ENCODE results near the gene FABP7.

Gene FABP7

DNA sequence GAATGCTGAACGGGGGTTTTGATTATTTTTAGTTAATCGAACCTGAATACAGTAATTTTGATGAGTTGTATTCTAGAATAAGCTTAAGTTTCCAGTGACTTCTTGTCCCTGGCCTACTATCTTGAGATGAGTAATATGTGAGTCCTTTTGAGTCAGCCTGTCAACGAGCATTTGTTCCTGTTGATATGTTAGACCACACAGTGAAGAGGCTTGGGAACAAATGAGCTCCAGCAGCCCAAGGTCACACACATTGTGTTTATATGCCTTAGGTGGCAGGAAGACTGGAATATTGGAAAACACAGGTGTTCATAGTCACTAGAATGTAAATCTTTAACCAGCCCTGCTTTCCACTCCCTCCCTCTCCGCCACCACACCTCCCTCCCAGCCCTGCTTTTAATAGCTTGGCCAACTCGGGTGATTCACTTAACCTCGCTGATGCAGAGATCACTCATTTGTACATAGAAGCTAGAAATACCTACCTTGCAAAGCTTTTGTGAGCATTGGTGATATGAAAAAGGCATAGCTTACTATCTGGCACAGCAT is 18.7 kb downstream of the FABP7 start:
- no peak for DNase-seq

DNA sequence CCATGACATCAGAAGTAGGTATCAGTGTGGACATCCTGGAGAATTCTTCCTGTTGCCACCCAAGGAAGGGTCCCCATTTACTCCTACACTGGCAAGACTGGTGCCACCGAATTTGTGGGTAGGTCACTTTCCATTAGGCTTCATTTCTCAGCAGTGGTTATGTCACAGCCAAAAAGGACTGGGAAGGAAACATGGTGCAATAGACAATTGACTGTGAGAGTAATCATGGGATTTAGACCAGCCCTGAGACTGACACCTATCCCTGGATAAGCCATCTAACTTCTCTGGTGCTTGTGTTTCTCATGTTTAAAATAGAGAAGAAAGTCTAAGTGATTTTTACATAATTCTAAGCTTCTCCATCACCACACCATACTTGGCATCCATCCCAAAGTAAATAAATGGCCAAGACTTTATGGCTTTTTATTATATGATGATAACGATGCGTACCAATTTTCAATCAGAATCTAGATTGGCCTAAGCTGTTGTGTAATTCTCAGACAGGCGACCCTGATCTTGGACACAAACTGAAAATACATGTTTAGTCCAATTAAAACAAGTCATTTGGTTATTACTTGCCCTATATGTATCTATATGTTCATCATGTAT is 19.7 kb downstream of the FABP7 start:
- DNase-seq = no peak

DNA sequence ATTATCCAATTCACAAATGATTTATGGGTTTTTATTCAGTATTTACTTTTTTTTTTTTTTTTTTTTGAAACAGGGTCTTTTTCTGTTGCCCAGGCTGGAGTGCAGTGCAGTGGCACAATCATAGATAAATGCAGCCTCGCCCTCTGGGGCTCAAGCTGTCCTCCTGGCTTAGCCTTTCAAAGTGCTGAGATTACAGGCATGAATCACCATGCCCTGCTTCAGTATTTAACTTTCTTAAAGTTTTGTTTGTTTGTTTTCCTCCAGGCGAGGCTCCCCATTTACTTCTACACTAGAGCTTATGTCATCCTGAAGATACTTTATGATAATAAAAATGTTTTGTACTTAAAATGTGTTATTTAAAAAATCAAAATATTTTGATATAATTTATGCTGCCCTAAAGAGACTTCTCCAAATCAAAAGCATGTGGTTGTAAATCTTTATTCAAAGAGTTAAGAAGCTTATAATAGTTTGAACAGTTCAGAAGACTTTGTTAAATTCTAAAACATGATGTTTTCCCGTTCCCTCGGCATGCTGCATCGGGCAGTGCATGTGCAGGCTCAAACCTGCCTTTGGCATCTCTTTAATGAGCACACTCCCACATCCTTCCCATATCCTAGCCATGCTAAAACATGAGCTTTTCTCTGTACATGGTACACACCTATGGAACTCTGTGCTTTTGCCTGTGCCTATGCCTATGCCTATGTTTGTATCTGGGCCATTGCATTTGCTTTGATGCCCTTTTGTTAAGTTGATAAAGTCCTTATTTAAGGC is 20.6 kb downstream of the FABP7 start:
- no peak for DNase-seq

DNA sequence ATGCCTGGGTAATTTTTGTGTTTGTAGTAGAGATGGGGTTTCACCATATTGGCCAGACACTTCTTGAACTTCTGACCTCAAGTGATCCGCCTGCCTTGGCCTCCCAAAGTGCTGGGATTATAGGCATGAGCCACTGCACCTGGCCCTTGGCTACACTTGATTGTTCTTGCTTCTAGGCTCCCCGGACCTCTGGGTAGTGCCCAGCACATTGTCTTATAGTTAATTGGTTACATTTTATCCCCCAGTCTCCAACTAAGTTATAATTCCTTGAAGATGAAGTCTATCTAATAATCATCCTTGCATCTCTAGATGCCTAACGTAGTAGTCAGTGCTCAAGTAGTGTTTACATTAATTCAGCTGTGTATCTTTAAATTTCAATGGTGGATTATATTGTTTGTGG is 21.4 kb downstream of the FABP7 start:
- no peak for DNase-seq

DNA sequence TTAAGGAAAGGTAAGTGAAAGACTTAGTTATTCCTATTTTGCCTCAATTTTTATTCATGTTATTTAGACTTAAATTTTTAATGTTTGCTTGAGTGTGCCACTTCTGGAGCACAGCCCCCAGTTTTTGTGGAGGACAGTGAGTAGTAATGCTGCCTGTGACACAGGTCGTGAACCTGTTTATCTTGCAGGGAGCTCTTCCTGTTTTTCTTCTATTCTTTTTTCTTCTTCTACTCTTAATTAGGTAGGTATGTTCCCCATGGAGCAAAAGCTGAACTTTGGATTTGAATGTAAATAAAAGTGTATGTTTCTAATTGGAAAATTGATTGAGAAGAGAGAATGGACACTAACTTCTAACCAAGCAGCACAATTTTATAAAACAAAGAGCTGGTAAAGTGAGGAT is 21.9 kb downstream of the FABP7 start:
- no peak for DNase-seq

DNA sequence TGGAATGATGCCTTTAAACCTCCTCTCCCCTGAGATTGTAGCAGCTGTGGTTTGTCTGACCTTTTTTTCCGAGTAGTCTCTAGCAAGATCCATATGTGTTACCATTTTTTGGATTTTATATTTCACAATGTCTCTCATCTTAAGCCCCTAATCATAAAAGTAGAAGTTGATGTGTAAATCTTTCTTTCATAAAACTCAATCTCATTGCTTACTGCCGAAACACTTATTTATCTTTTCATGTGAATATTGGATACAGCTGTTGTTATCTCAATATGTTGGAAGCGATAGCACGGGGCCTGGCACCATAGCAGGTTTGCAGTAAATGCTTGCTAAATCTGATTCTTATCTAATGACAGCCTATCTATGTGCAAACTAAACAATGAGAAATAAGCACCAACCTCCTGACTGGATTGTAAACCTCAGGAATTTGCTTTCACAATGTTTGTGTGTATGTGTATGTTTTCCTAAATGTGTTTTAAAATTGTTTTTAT is 23.7 kb downstream of the FABP7 start:
- no peak for DNase-seq

DNA sequence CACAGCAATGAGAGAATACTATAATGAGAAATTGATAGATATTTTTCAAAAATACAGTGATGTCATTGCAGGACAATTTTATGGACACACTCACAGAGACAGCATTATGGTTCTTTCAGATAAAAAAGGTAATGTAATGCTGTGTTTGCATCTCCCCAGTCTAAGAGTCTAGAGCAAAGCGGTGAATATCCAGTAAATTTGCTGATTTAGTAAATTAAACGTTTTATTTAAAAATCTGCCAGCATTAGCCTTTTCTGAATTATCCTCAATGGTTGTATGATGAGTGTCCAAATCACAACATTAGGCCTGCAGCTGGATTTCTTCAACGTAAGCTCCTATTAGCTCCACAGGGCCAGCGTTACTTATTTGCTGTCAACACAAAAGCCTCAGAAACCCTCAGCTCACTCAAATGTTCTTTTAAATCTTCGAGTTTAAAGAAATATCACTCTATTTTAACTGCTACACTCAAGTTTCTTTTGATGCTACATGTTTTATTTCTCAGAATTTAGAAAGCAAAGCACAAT is 25.5 kb downstream of the FABP7 start:
- no peak for DNase-seq

DNA sequence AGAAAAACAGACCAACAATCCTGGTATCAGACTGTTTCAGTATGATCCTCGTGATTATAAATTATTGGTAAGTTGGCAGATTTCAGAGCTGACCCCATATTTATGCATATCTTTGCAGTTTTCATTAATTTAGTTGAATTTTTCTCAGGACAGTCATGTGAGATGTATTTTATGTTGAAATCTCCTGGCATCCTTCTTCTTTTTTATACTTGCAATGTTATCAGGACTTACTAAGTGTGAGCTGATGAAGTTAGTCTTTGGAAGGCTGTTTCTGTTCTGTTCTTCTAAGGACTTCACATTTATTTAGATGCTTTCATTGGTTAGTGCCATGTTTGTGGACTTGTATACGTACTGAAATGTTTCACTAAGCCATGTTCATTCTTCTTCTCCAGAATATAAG is 26.8 kb downstream of the FABP7 start:
- no peak for DNase-seq

DNA sequence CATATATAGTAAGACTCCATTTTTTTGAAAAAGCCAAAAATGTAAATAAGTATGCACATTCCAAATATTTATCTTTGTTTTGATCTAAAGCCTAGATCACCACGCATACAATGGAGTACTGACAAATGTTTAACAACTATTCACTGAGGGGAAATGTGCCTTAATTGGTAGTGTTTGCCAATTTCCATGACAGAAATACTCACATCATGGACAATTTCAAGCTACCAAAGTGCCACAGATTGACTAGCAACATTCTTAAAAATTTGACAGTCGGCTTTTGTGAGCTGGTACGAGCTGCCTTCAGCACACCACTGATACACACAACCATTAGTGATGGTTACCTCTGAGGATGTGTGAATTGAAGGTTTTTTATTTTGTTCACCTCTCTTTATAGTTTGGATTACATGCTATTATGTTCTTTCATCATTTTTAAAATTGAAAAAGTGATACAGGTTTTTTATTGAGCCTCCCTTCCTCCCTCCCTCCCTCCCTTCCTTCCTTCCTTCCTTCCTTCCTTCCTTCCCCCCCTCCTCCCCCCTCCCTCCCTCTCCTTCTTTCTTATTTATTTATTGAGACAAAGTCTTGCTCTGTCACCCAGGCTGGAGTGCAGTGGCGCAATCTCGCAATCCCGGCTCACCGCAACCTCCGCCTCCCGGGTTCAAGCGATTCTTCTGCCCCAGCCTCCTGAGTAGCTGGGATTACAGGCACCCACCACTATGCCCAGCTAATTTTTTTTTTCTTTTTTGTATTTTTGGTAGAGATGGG is 28.8 kb downstream of the FABP7 start:
- DNase-seq = no peak

DNA sequence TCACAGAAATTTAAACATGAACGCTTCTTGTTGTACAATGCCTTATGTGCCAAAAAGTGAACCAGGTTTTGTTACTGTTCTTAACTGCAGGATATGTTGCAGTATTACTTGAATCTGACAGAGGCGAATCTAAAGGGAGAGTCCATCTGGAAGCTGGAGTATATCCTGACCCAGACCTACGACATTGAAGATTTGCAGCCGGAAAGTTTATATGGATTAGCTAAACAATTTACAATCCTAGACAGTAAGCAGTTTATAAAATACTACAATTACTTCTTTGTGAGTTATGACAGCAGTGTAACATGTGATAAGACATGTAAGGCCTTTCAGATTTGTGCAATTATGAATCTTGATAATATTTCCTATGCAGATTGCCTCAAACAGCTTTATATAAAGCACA is 29.5 kb downstream of the FABP7 start:
- DNase-seq = no peak

DNA sequence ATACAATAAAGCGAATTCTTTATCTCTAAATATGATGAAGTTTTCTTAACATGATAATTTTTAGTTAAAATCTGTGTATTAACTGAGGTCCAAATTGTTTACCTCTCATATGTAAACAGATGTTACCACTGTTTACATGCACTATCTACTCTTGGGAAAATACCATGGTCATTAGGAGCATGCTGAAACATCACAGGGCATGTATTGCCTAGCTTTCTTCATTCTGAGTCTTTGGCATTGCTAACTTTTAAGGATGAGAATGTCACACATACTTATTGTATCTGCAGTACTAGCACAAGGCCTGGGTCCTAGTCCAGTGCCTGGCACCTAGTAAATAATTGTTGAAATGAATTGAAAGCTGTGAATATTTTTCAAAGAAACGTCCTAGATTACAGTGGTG is 30.2 kb downstream of the FABP7 start:
- DNase-seq = no peak

DNA sequence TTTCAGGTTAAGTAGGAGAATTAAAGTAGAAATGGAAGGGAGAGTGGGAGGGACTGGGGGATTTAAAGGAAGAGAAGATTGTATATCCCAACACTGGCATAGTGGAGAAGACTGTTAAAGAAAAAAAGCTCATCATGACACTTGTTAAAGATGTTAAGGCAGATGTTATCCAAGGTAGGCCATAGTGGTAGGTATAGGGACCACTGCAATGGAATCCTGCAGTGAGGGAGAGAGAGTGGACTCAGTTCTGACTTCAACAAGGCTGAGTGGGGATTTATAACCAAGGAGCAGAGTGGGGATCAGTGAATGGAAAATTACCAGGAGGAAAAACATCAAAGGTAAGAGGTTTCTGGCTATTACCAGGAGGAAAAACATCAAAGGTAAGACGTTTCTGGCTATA is 30.7 kb downstream of the FABP7 start:
- no peak for DNase-seq

DNA sequence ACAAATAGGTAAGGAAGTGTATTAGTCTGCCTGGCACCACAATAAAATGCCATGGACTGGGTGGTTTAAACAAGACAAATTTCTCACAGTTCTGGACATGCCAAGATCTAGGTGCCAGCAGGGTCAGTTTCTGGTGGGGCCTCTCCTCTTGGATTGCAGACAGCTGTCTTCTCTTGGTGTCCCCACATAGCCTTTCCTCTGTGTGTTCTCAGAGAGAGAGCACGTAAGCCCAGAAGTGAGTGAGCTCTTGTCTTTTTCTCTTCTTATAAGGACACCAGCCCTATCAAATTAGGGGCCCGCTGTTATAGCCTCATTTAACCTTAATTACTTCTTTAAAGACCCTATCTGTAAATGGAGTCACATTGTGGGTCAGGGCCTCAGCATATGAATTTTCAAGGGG is 37.8 kb downstream of the FABP7 start:
- no peak for DNase-seq

DNA sequence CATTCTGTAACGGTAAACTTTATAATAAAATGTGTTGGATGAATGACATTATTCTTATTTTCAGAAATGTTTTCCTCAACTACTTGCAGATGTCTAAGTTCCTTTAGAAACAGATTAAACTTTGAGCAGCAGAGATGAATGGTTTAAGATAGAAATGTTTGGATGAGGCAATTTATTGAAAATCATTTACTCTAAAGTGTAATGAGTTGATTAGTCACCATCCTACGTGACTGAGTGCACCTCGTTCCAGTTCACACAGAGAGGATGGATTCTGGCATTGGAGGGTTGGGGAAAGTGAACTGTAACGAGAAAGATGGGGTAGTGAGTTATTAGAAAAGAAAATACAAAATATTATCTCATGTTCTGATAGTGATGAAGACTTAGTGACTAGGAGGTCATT is 38.2 kb downstream of the FABP7 start:
- DNase-seq = no peak

DNA sequence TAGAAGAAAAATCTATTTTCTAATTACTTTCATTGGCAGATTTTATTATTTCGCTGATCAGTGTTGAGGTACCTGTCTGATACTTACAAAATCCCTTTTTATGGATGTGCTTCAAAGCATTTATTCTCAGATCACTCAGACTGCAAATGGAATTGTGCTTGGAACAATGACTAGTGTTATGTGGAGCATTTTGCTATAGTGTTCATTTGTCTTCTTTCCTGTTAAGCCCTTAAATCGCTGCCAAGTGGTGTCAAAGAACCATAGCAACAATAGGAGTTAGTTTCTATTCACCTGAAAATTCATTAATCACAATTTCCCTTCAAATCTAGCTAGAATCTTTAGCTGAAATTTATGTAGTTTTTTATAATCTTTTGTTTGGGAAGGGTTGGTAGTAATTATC is 39.4 kb downstream of the FABP7 start:
- DNase-seq = no peak

DNA sequence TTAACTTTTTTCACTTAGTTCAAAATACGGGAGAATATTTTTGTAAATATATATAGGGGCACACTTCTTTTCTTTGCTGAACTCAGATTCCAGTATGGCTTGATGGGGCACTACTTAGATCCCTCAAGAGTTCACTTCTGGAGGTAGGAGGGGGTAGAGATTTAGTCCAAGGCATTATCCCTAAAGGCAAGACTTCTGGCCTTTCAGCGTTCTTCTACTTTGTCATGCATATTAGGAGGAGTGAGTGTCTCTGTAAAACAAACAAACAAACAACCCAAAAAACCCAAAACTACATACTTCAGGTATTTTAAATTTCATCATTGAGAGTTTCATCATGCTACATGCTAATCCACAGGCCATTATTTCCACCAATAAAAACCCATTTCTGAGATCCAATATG is 41.6 kb downstream of the FABP7 start:
- no peak for DNase-seq

DNA sequence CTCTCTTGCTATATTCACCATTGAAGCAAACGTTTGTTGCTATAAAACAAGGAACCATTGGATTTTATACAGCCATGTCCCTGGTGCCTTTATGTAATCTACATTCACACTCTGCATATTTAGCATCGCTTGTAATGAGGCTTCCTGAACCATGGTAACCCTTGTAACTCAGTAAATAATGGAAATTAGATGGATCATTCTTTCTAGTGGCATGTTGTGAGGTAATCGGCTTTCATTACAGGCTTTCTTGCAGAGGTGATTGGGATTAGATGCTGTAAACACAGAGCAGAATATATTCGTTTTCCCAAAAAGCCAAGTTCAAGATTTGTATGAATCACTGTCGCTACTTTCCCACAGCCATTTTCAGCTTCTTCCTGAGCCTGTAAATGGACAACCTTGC is 45.6 kb downstream of the FABP7 start:
- no peak for DNase-seq

DNA sequence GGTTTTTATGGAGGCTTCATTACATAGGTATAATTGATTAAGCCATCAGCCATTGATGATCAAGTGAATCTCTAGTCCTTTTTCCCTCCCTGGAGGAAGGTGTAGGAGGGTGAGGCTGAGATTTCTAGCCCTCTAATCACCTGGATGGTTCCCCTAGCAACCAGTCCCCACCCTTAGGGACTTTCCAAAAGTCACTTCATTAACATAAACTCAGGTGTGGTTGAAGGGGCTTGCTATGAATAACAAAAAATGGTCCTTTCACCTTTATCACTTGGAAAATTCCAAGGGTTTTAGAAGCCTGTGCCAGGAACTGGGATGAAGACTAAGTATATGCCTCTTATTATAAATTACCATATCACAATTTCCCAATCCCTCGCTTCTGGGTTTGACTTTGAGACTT is 49.9 kb downstream of the FABP7 start:
- no peak for DNase-seq

DNA sequence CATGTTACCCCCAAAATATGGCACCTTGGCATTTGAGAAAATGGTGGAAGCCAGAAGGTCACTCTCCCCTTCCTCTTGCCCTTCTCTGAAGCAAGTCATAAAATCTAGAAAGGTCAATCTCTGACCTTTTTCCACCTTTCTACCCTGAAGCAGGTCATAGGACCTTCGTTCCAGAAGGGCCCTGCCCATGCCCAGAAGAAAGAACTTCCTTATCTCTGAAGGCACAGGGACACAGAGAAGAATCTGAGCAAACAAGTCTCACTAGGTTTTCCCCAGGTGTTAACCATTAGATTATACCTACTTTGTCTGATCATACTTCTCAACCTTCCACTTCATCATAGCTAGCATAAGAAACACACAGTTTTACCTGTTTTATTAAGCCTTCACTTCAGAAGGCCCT is 52.0 kb downstream of the FABP7 start:
- no peak for DNase-seq

DNA sequence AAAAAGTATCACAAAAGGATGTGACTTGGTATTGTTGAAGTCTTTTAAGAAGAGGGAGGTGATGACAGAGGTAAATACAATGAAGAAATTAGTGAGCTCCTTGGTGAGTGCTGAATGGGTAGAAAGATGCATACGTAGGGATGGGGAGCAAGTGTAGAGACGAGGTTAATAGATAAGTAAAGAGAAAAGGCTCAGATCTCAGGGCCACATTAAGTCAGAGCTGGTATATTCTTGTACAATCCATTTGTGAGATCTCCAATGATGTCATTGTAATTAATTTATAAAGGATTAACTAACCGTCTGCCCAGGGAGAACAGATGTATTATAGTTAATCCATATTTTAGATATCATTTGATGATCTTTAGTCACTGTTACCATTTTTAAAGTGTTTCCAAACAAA is 52.9 kb downstream of the FABP7 start:
- no peak for DNase-seq

DNA sequence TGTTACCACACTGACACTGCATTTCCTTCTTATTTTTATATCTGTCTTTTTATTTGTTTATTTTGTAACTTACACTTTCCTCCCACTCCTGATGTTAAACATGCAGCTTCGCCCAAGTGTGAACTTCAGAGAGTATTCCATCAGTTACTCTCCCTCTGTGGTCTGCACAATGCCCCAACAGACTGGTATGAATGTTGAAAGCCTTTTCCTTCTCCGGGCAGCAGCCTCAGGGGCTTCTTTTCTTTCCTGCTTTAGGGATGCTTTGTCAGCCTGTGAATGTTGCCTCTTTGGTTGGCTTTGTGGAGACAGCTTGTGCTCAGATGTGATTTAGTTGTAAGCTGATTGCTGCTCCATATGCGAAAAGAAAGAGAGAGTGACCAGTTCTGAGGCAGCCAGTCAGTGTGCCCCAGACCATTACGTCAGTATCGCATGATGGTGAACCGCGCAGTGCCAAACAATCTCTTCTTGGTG is 53.5 kb downstream of the FABP7 start:
- peak; percentile 32 for DNase-seq
